GM18499 (cell line): ENCODE data around the gene CD47.

ENCODE experiments used
- ATAC-seq: cut with Tn5 transposase; IDR thresholded peaks from one replicate; pipeline ENCODE4 v1.9.1; 2021; ENCODE audit warnings: moderate number of reproducible peaks; ENCODE audit not compliant: insufficient read depth, unreplicated experiment

The CD47 gene

GRCh38 chr3:108090701-108091497 lies at the start of gene CD47:
Gene CD47, minus strand, starts transcription at chr3:108091031. Its CDS starts 123 bp downstream, at chr3:108090908.
- no peak for ATAC-seq

GRCh38 chr3:108137460-108137814 lies 46.6 kb upstream of the CD47 start:
- ATAC-seq = no peak

- ATAC-seq = no peak
These were observed 46.0 kb upstream of the CD47 start for GRCh38 chr3:108136561-108137459.

- ATAC-seq = no peak
These were observed 43.7 kb upstream of the CD47 start for GRCh38 chr3:108134555-108134880.

- no peak for ATAC-seq
These were observed 43.2 kb upstream of the CD47 start for GRCh38 chr3:108133858-108134554.

- no peak for ATAC-seq
These were observed 42.2 kb upstream of the CD47 start for GRCh38 chr3:108133048-108133369.

- ATAC-seq = no peak
These were observed 40.8 kb upstream of the CD47 start for GRCh38 chr3:108131475-108132134.

- no peak for ATAC-seq
These were observed 40.1 kb upstream of the CD47 start for GRCh38 chr3:108130701-108131474.

GRCh38 chr3:108130236-108130635 lies 39.4 kb upstream of the CD47 start:
- ATAC-seq = no peak

- no peak for ATAC-seq
These were observed 36.6 kb upstream of the CD47 start for GRCh38 chr3:108127301-108127988.

GRCh38 chr3:108126348-108126747 lies 35.5 kb upstream of the CD47 start:
- no peak for ATAC-seq

- peak; percentile 32 for ATAC-seq
These were observed 34.8 kb upstream of the CD47 start for GRCh38 chr3:108125550-108126071.

GRCh38 chr3:108125153-108125543 lies 34.3 kb upstream of the CD47 start:
- ATAC-seq = no peak

- ATAC-seq = peak; percentile 79
These were observed 33.7 kb upstream of the CD47 start for GRCh38 chr3:108124337-108125152.

- no peak for ATAC-seq
These were observed 32.5 kb upstream of the CD47 start for GRCh38 chr3:108123326-108123725.

- ATAC-seq = no peak
These were observed 31.4 kb upstream of the CD47 start for GRCh38 chr3:108122276-108122675.

- ATAC-seq = no peak
These were observed 28.7 kb upstream of the CD47 start for GRCh38 chr3:108119398-108120104.
